ENCODE measurements around the gene DNAH2.
"Not testable (repeated sequence)": the region's sequence is repeated elsewhere in the genome, so short reads cannot be mapped to it uniquely, and the experiment has no call there.

The DNAH2 gene

DNA sequence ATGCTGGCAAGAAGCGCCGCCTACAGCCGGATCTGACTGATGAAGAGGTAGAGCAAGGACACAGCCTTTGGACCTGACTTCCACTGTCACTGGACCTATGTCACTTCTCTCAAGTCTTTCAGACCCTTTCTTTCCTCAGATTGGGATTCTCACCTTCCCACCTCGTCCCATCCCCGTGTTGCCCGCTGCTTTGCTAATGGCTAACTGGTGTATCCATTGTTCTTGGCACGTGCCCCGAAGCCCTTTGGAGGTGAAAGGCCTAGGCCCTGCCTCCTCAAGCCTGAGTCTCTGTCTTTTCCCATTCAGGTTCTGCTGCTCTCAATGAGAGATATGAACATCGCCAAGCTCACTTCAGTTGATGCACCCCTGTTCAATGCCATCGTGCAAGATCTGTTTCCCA is 63.2 kb downstream of the DNAH2 start:
- DNase-seq (ENCODE audit: low spot score): no peak

DNA sequence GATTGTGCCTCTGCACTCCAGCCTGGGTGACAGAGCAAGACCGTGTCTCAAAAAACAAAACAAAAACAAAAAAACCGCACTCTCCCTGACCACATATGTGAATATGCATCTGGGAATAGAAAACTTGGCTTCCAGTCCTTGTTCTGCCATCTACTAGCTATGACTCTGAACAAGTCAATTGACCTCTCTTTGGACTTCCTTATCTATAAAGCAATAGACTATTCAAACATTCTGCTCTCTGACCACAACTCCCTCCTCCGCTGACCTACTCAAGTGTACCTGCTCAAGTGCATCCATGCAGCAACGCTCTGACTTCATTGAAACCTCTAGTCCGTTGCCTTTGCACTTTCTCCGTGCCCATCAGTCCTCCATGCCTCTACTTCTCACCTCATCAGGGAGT is 63.9 kb downstream of the DNAH2 start:
- DNase-seq (ENCODE audit: low spot score): no peak

DNA sequence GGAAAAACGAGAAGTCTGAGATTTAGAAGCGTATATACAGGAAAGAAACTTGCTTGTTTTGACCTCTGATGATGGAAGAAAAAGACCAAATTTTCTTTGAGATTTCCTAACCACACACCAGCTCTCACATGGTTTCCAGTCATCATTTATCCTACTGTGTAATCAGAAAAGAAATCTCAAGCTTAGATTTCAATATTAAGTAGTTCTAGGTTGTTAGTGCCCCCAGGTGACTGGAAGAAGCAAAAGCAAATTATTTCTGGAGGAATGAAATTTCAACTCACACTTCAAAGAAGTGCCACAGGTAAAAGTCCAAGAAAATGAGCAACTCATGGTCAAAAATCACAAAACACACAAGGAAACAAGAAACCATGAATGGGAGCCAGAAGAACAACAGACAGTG is 64.7 kb downstream of the DNAH2 start:
- DNase-seq (ENCODE audit: low spot score): peak; percentile 52

DNA sequence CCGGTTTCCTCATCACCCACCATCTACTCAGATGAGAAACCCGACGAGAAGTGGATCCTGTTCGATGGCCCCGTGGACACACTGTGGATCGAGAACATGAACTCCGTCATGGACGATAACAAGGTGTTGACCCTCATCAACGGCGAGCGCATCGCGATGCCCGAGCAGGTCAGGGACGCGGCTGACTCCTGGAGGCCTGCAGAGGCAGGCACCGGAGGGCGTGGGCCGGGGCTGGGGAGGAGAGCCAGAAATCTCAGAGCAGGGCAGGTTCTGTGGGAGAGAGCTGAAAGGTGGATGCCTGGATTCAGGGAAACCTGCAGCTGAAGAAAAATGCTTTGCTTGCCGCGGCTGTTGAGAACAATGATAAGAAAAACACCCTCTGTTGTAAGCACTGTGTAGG is 69.3 kb downstream of the DNAH2 start:
- no peak for DNase-seq (ENCODE audit: low spot score)

DNA sequence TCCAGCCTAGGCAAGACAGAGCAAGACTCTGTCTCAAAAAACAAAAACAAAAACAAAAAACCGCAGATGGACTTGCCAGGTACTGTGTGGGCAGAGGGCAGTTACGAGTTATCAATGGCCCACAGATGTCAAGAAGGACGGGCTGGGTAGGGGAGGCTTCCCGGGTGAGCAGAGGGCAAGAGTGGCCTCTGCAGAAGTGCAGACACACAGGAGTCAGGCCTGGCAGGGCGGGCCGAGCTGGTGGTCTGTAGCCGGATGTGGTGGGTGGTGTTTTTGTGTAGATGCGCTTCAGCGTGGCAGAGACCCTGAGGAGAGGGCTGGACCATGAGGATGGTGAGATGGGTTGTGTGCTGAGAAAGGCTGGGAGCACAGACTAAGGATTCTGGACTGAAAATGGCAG is 71.6 kb downstream of the DNAH2 start:
- no peak for DNase-seq (ENCODE audit: low spot score)

DNA sequence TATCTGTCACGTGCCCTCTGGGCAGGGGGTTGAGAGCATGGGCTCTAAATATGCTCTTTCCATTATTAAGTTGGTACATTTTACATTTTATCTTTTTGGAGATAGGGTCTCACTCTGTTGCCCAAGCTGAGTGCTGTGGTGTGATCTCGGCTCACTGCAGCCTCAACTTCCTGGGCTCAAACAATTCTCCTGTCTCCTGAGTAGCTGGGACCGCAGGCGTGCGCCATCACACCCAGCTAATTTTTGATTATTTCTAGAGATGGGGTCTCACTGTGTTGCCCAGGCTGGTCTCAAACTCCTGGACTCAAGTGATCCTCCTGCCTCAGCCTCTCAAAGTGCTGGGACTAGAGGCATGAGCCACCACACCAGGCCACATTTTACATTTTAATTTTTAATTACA is 72.6 kb downstream of the DNAH2 start:
- no peak for DNase-seq (ENCODE audit: low spot score)

DNA sequence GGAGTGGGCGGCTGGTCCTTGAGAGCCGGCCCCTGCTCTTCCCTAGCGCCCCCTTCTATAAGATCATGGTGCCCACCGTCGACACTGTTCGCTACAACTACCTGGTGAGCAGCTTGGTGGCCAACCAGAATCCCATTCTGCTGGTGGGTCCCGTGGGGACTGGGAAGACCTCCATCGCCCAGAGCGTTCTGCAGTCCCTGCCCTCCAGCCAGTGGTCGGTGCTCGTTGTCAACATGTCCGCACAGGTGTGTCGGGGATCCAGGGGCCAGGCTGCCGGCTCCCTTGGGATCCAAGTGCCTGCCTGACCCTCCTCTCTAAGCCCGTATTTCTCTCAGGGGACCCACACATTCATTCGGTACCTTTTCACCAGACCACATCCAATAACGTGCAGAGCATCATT is 75.1 kb downstream of the DNAH2 start:
- no peak for DNase-seq (ENCODE audit: low spot score)

DNA sequence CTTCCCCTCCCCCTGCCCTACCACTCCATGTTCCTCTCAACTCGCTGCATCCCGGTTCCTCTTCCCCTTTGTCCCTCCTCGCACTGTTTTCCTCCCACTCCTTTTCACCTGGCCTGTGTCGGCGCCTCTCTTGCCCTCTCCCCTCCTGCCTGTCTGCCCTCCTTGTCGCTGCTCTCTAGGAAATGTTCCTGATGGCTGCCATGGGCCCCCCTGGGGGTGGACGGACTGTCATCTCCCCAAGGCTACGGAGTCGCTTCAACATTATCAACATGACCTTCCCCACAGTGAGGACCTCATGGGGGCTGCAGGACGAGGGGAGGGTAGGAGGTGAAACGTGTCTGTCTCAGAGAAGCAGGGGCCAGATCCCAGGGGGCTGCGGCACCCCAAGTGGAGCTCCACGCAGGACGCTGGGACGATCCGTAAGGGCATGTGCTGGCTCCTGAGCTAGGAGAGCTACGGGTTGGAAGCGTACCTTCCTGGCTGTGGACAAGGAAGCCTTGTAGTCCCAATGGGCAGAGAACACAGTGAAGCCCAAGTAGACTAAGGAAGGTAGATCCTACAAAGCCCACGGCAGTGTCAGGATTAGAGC is 76.6 kb downstream of the DNAH2 start:
- no peak for DNase-seq (ENCODE audit: low spot score)

DNA sequence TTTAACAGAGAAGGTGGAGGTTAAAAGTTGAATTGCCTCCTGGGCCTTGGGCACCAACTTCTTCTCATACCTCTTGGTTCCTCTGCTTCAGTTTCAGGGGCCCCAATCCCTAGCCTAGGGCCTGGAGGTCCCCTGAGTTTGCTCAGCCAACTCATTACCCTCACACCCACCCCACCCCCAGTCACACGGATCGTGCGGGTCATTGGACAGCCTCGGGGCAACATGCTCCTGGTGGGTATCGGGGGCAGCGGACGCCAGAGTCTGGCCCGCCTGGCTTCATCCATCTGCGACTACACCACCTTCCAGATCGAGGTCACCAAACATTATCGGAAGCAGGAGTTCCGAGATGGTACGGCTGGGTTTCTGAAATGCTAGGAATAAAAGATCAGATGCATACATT is 80.4 kb downstream of the DNAH2 start:
- no peak for DNase-seq (ENCODE audit: low spot score)

DNA sequence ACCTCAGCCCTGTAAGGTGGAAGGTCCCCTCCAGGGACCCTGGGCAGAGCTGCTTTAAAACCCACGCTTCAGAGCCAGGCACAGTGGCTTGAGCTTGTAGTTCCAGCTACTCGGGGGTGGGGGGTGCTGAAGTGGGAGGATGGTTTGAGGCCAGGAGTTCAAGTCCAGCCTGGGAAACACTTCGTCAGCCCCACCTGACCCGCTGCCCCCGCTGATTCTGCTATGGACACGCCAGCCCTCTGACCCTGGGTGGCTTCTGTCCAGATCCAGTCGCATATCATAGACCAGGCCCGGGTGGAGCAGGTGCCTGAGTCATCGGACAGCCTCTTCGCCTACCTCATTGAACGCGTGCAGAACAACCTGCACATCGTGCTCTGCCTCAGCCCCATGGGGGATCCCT is 81.3 kb downstream of the DNAH2 start:
- no peak for DNase-seq (ENCODE audit: low spot score)

DNA sequence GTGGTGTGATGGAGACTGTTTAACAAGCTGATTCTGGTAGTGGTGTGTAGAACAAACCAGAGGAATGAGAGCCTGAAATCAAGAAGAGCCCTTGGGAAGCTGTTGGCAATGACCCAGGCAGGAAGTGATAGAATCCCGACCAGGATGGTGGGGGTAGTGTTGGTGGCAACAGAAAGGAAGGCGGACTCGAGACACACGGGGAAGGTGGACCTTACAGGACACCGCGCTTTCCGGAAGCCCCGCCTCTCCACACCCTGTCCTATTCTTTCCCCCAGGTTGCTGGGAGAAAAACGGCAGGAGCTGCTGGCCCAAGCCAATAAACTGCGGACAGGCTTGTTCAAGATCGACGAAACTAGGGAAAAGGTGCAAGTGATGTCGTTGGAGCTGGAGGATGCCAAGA is 86.4 kb downstream of the DNAH2 start:
- DNase-seq (ENCODE audit: low spot score): no peak

DNA sequence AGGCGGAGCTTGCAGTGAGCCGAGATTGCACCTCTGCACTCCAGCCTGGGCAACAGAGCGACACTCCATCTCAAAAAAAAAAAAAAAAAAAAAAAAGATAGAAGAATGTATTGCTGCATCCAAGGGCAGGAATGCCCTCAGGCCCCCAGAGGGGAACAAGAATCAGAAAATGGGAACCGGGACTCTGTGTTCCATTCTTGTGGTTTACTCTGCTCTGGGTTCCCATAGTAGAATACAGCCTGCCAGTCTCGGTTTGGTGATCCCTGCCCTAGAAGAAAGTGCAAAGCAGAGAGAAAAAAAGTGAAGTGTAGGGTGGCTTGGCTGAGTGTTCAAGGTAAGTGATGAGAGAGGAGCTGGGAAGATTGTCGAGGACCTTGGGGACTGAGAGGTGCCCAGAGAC is 89.0 kb downstream of the DNAH2 start:
- no peak for DNase-seq (ENCODE audit: low spot score)

DNA sequence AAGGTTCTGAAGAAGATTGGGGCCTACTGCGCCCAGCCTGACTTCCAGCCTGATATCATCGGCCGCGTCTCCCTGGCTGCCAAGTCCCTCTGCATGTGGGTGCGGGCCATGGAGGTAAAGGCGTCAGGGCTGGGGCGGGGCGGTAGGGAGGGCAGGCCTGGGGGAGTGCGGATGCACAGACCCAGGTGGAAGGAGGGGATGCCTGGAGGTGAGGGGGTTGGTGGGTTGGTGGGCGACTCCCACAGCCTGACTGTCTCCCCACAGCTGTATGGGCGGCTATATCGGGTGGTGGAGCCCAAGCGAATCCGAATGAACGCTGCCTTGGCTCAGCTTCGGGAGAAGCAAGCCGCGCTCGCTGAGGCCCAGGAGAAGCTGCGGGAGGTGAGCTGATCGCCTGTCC is 89.7 kb downstream of the DNAH2 start:
- no peak for DNase-seq (ENCODE audit: low spot score)

DNA sequence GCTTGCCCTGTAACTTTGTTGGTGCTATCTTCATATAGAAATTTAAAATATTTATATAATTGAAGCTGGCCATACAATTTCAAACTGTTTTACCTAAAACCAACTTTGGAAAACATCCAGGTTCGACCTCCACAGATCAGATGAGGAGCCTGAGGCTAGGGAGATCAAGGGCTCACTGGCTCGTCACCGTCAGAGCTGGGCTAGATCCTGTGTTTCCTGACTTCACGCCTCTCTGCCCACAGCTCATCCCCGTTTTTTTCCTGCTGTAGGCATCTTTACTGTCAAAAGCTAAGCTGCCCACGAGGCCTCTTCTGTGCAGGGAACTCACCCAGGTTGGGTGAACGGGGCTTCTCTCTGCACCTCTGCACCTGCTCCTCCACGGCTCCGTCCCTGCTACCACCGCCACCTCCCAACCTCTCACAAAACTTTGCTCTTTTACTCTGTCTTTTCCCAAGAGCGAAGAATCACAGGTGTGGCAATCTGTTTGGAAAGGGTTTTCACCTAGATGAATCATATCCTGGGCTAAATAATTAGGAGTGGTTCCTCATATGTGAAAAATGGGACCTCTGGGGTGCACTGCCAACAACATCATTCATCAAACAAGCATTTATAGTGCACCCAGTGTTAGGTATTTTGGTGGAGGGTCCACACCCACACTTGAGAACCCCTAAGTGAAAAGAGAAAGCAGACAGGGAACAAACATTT is 91.7 kb downstream of the DNAH2 start:
- DNase-seq (ENCODE audit: low spot score): no peak

DNA sequence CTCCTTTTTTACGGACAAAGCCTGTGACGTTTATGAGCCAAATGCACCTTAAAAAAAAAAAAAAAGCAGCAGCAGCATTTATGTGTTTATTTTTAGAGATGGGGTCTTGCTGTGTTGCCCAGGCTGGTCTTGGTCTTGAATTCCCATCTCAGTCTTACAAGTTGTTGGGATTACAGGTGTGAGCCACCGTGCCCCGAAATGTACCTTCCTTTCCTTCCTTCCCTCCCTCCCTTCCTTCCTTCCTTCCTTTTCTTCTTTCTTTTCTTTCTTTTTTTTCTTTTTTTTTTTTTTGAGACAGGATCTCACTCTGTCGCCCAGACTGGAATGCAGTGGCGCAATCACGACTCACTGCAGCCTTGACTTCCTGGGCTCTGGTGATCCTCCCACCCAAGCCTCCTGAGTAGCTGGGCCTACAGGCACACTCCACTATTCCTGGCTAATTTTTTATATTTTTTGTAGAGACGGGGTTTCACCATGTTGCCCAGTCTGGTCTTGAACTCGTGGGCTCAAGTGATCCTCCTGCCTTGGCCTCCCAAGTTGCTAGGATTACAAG is 92.3 kb downstream of the DNAH2 start:
- not testable (repeated sequence) for DNase-seq (ENCODE audit: low spot score)

DNA sequence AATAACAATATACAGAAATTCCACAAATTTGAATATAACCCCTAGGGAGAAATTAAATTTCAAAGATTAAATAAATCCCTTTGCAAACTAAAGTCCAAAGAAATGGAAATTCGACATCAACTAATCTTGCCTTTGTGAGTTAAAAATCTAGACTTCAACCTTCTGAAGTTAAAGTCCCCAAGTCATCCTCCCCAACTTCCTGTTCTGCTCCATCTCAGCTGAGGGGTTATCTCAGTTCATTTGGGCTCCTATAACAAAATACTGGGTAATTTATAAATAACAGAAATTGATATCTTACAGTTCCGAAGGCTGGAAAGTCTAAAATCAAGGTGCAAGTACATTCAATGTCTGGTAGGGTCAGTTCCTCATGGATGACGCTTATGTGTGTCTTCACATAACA is 93.7 kb downstream of the DNAH2 start:
- DNase-seq (ENCODE audit: low spot score): no peak

DNA sequence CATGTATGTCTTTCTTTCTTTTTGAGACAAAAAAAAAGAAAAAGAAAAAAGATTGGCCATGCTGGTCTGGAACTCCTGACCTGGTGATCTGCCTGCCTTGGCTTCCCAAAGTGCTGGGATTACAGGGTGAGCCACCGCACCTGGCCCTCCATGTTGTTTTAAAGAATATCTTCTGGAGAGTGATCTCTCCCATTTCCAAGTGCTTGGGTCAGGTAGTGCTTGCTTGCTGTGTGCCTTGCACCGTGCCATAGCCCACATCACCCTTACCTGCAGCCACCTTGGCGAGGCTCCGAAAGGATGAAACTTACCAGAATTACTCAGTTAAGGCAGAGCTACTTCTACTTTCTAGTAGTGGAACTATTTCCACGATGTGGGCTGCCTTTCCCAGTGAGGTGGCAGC is 97.4 kb downstream of the DNAH2 start:
- no peak for DNase-seq (ENCODE audit: low spot score)

DNA sequence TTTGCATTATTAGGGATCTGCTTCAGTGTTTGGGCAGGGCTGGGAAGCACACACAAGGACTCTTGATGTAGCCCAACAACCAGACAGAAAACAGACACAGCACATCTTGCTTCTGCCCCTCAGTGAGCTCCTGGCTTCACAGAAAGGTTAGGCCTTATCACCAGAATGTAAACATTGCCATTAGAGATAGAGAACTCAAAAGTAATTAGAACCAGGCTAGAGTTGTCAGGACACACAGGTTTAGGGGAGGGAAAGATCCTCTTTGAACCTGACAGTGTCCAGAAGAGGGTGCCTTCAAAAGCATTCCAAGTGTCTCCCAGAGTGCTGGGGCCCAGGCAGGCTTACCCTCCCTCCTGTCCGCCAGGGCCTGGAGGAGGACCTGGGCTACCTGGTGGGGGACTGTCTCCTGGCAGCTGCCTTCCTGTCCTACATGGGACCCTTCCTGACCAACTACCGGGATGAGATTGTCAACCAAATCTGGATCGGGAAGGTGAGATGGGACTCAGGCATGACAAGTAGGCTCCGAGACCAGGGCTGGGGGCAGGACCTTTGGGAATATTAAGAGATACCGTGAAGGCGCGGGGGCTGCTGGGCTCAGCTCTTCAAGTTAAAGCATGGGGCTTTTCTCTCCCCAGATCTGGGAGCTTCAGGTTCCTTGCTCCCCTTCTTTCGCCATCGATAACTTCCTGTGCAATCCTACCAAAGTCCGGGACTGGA is 99.5 kb downstream of the DNAH2 start:
- no peak for DNase-seq (ENCODE audit: low spot score)

DNA sequence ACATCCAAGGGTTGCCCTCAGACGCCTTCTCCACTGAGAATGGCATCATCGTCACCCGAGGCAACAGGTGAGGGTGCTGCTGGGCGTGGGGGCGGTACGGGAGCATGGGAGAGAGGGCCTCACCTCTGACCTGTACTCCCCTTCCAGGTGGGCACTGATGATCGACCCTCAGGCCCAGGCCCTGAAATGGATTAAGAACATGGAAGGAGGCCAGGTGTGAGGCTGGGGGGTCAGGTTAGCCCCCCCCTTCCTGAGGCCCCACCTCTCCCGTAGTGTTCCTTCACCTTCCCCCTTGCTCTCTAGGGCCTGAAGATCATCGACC is 100.1 kb downstream of the DNAH2 start:
- no peak for DNase-seq (ENCODE audit: low spot score)

DNA sequence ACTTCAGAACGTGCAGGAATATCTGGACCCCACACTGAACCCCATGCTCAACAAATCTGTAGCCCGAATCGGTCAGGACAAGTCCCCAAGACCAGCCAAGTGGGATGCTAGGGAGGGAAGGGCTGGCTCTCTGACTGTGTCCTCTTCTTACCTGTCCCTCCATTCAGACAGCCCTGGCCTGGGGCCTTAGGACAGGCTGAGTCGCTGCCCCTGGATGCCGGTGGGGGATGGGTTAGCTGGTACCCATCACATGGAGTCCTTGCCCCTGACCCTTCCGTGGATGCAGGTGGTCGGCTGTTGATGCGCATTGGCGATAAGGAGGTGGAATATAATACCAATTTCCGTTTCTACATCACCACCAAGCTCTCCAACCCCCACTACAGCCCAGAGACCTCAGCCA is 100.5 kb downstream of the DNAH2 start:
- no peak for DNase-seq (ENCODE audit: low spot score)

DNA sequence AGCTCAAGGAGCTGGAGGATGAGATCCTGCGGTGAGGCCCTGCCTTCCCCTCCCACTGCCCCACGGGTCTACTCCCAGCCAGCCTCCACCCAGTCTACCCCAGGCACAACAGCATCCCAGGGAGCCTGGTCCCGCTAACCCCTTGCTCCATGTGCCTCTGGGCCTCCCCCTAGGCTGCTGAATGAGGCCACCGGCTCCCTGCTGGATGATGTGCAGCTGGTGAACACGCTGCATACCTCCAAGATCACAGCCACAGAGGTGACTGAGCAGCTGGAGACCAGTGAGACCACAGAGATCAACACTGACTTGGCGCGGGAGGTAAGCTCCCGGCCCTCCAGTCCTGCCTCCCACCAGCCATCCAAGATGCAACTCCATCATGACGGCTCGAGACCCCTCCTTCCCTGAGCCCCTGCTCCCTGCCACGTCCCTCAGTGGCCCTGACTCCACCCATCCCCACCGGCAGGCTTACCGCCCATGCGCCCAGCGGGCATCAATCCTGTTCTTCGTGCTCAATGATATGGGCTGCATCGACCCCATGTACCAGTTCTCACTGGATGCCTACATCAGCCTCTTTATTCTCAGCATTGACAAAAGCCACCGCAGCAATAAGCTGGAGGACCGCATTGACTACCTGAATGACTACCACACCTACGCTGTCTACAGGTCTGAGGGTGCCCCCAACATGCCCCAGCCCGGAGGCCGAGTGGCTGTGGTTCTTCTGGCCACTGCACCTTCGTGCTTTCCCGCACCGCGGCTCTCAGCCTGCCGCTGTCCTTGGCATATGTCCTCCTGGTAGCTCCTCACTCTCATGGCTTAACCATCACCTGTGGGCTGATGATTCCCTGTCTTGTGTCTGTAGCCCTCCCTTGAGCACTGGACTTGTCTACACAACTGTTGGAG is 101.5 kb downstream of the DNAH2 start:
- DNase-seq (ENCODE audit: low spot score): no peak

DNA sequence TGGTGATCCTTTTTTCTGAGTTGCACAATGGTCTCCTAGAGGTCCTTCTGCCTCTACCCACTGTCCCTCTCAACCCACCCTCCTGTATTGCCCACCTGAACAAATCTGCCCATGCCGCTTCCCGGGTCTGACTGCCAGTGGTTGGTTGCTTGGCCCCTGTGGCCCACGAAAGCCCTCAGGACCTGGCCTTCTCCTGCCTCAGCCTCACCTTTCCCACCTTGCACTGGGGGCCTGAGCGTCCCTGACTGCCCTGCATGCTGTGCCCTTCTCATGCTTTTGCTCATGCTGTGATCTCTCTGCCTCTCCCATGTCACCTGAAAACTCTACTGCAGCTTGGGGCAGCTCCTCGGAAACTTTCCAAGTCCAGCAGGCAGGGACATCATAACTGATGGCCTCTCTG is 102.7 kb downstream of the DNAH2 start:
- no peak for DNase-seq (ENCODE audit: low spot score)

DNA sequence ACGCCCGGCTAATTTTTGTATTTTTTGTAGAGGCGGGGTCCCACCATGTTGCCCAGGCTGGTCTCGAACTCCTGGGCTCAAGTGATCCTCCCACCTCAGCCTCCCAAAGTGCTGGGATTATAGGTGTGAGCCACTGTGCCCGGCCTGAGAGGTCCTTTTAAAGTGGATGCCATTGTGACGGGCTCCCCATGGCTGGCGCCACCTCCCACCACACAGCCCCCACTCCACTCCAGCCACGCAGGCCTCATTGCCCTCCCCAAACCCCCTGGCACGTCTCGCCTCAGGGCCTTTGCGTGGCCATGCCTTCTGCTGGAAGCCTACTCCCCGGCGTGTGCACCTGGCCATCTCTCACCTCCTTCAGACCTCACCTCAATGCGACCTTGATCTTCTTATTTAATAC is 104.6 kb downstream of the DNAH2 start:
- no peak for DNase-seq (ENCODE audit: low spot score)

Measured in GM03348 (cell line).